ENCODE results near the gene SGTB. TPM values are rescaled to one million over a fixed set of nuclear protein-coding genes. Genes with fewer than 3 reads are reported as not detected.
"Not testable (repeated sequence)": the region's sequence is repeated elsewhere in the genome, so short reads cannot be mapped to it uniquely, and the experiment has no call there.

The SGTB gene
- total RNA-seq, 6 experiments from 2014 or later = 1.9 to 5.0 (median 3.9) TPM

GRCh38 chr5:65624571-65625555 is 97.0 kb downstream of the SGTB start, which contains the start of the genes SHLD3 and TRAPPC13:
Gene SHLD3 (plus strand): TSS chr5:65625027. CDS start chr5:65629588, 4,561 bp downstream.
Gene TRAPPC13 (plus strand): TSS chr5:65625027. CDS start chr5:65625061, 34 bp downstream.
- H3K36me3 ChIP-seq = peaks cover 0 to 6% (median 1%) of the 10 kb centered on the region in 4 donors
- H3K4me3 ChIP-seq = peak within 1 kb of the TSS; percentile 71 to 91 (median 87)
- H3K27me3 ChIP-seq = no peaks in the 10 kb centered on the region
- WGBS (ENCODE audit: insufficient coverage, low coverage, low lambda C conversion rate, missing lambda C conversion rate) = under 1% methylated on average over 36 of the region's 36 CpGs
- peaks cover 0 to 23% (median 9%) of the 10 kb centered on the region in 4 donors for H3K4me1 ChIP-seq
- peak; percentile 87 to 92 (median 91) for ATAC-seq
- TF ChIP-seq, protein P1, sequence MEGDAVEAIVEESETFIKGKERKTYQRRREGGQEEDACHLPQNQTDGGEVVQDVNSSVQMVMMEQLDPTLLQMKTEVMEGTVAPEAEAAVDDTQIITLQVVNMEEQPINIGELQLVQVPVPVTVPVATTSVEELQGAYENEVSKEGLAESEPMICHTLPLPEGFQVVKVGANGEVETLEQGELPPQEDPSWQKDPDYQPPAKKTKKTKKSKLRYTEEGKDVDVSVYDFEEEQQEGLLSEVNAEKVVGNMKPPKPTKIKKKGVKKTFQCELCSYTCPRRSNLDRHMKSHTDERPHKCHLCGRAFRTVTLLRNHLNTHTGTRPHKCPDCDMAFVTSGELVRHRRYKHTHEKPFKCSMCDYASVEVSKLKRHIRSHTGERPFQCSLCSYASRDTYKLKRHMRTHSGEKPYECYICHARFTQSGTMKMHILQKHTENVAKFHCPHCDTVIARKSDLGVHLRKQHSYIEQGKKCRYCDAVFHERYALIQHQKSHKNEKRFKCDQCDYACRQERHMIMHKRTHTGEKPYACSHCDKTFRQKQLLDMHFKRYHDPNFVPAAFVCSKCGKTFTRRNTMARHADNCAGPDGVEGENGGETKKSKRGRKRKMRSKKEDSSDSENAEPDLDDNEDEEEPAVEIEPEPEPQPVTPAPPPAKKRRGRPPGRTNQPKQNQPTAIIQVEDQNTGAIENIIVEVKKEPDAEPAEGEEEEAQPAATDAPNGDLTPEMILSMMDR (IDR thresholded peaks at IDR 0.05) = peak in 1 of 4 donors; percentile 26
- TF ChIP-seq POLR2A (IDR thresholded peaks at IDR 0.05) = no peak
- no peaks in the 10 kb centered on the region for H3K9me3 ChIP-seq
- peak; percentile 76 to 90 (median 85) for DNase-seq
- intact Hi-C loops (cut with DNase I) = no loop called here
- peak within 1 kb of the TSS; percentile 46 to 79 (median 69) for H3K27ac ChIP-seq

- peak within 1 kb of the TSS; percentile 46 to 79 (median 69) for H3K27ac ChIP-seq
- WGBS (ENCODE audit: insufficient coverage, low coverage, low lambda C conversion rate, missing lambda C conversion rate) = 0% methylated on average over 15 of the region's 32 CpGs
Measured at GRCh38 chr5:65624025-65624570, 97.8 kb downstream of the SGTB start, which contains the start of gene TRIM23. Gene TRIM23 (minus strand): TSS chr5:65624333. CDS start chr5:65624274, 59 bp downstream.

GRCh38 chr5:65623482-65623881 is 98.4 kb downstream of the SGTB start:
- H3K27ac ChIP-seq = peak overlapping the region in 1 of 3 donors; percentile 79
- 4% methylated on average over 9 of the region's 9 CpGs for WGBS (ENCODE audit: insufficient coverage, low coverage, low lambda C conversion rate, missing lambda C conversion rate)
- no peaks in the 10 kb centered on the region for H3K9me3 ChIP-seq
- TF ChIP-seq POLR2A (IDR thresholded peaks at IDR 0.05) = no peak
- TF ChIP-seq, protein P1 (IDR thresholded peaks at IDR 0.05) = no peak
- peak overlapping the region; percentile 71 to 91 (median 87) for H3K4me3 ChIP-seq
- H3K4me1 ChIP-seq = peaks cover 0 to 23% (median 9%) of the 10 kb centered on the region in 4 donors
- H3K36me3 ChIP-seq = no peaks in the 10 kb centered on the region
- intact Hi-C loops (cut with DNase I) = no loop called here
- DNase-seq = no peak
- H3K27me3 ChIP-seq = no peaks in the 10 kb centered on the region
- no peak for ATAC-seq

More at GRCh38 chr5:65624025-65624570, 97.8 kb downstream of the SGTB start, which contains the start of gene TRIM23:
- peak within 1 kb of the TSS; percentile 71 to 91 (median 87) for H3K4me3 ChIP-seq
- ATAC-seq (peak; percentile 96 to 99 (median 98)), DNase-seq (peak; percentile 91 to 94 (median 94))
- TF ChIP-seq, protein P1 (IDR thresholded peaks at IDR 0.05) = no peak
- TF ChIP-seq POLR2A (IDR thresholded peaks at IDR 0.05) = peak; percentile 28
- intact Hi-C loops (cut with DNase I) = no loop called here
- no peaks in the 10 kb centered on the region for H3K9me3 ChIP-seq
- H3K27me3 ChIP-seq = no peaks in the 10 kb centered on the region
- H3K4me1 ChIP-seq = peaks cover 0 to 23% (median 9%) of the 10 kb centered on the region in 4 donors
- H3K36me3 ChIP-seq = no peaks in the 10 kb centered on the region

DNA sequence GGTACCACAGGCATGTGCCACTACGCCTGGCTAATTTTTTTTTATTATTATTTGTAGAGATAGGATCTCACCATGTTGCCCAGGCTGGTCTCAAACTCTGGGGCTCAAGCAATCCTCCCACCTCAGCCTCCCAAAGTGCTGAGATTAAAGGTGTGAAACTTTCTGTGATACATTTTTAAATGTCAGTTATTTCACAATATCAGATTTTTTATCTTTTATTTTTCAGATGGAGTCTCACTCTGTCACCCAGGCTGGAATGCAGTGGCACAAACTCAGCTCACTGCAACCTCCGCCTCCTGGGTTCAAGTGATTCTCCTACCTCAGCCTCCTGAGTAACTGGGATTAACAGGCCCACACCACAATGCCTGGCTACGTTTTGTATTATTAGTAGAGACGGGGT is 99.9 kb downstream of the SGTB start:
- H3K4me3 ChIP-seq; intact Hi-C loops (cut with DNase I); ATAC-seq: not testable (repeated sequence)

More for the DNA sequence above, 99.9 kb downstream of the SGTB start:
- DNase-seq, H3K27me3 ChIP-seq, H3K36me3 ChIP-seq, H3K9me3 ChIP-seq, H3K27ac ChIP-seq: not testable (repeated sequence)
- H3K4me1 ChIP-seq = peaks cover 0 to 23% (median 9%) of the 10 kb centered on the region in 4 donors
- 78% methylated on average over 2 of the region's 4 CpGs for WGBS (ENCODE audit: insufficient coverage, low coverage, low lambda C conversion rate, missing lambda C conversion rate)

All from right lobe of liver (tissue), 6 donors.